Glutamatergic neuron (in vitro differentiated cells): ENCODE measurements around the gene MARK3. TPM values are rescaled to one million over a fixed set of nuclear protein-coding genes. Genes with fewer than 3 reads are reported as not detected.

Experiments used
- DNase-seq: peaks from one replicate; pipeline ENCODE4 v3.0.0; 2022
- H3K27ac Mint-ChIP-seq: one replicate; pipeline ENCODE4 v1.8.0; 2020; ENCODE audit warnings: mild to moderate bottlenecking, mixed read lengths, inconsistent platforms; ENCODE audit not compliant: unreplicated experiment
- H3K27me3 Mint-ChIP-seq: one replicate; pipeline ENCODE4 v1.8.0; 2020; ENCODE audit warnings: mild to moderate bottlenecking, moderate library complexity, mixed read lengths, inconsistent platforms; ENCODE audit not compliant: unreplicated experiment
- H3K36me3 Mint-ChIP-seq: one replicate; pipeline ENCODE4 v1.8.0; 2020; ENCODE audit warnings: mild to moderate bottlenecking, mixed read lengths, inconsistent platforms; ENCODE audit not compliant: unreplicated experiment
- H3K4me1 Mint-ChIP-seq: one replicate; pipeline ENCODE4 v1.8.0; 2020; ENCODE audit warnings: mild to moderate bottlenecking, low read depth, mixed read lengths, inconsistent platforms; ENCODE audit not compliant: unreplicated experiment
- H3K4me3 Mint-ChIP-seq: one replicate; pipeline ENCODE4 v1.8.0; 2020; ENCODE audit warnings: mild to moderate bottlenecking, mixed read lengths, inconsistent platforms; ENCODE audit not compliant: unreplicated experiment
- H3K9me3 Mint-ChIP-seq: one replicate; pipeline ENCODE4 v1.8.0; 2020; ENCODE audit warnings: mild to moderate bottlenecking, moderate library complexity, mixed read lengths, inconsistent platforms; ENCODE audit not compliant: unreplicated experiment
- total RNA-seq: library from RNA; stranded (reverse); fragmentation: NEBNext Ultra II Directional; extraction: Animal tissue kit (Norgen Biotek cat#: 25700); gene quantifications from one replicate; pipeline ENCODE4 v1.2.1, GENCODE V29; 2021; ENCODE audit not compliant: unreplicated experiment
- TF ChIP-seq, protein P1 (sequence below): fragments of 200-600 bp; sonication (generic); IDR thresholded peaks from one replicate; pipeline ENCODE4 v1.5.0; 2021; ENCODE audit not compliant: partially characterized antibody, unreplicated experiment

The MARK3 gene
- total RNA-seq, 1 donor from 2014 or later = 110 TPM

- peak overlapping the region; percentile 98 for H3K4me3 Mint-ChIP-seq
- TF ChIP-seq, protein P1, sequence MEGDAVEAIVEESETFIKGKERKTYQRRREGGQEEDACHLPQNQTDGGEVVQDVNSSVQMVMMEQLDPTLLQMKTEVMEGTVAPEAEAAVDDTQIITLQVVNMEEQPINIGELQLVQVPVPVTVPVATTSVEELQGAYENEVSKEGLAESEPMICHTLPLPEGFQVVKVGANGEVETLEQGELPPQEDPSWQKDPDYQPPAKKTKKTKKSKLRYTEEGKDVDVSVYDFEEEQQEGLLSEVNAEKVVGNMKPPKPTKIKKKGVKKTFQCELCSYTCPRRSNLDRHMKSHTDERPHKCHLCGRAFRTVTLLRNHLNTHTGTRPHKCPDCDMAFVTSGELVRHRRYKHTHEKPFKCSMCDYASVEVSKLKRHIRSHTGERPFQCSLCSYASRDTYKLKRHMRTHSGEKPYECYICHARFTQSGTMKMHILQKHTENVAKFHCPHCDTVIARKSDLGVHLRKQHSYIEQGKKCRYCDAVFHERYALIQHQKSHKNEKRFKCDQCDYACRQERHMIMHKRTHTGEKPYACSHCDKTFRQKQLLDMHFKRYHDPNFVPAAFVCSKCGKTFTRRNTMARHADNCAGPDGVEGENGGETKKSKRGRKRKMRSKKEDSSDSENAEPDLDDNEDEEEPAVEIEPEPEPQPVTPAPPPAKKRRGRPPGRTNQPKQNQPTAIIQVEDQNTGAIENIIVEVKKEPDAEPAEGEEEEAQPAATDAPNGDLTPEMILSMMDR = no peak
- H3K36me3 Mint-ChIP-seq = no peaks in the 10 kb centered on the region
- no peak overlapping the region for H3K27ac Mint-ChIP-seq
- DNase-seq = no peak
- peaks cover 3% of the 10 kb centered on the region for H3K4me1 Mint-ChIP-seq
- peaks cover 8% of the 10 kb centered on the region for H3K9me3 Mint-ChIP-seq
- H3K27me3 Mint-ChIP-seq = peaks cover 7% of the 10 kb centered on the region
These were observed 1.6 kb downstream of the MARK3 start for GRCh38 chr14:103386713-103387329.

DNA sequence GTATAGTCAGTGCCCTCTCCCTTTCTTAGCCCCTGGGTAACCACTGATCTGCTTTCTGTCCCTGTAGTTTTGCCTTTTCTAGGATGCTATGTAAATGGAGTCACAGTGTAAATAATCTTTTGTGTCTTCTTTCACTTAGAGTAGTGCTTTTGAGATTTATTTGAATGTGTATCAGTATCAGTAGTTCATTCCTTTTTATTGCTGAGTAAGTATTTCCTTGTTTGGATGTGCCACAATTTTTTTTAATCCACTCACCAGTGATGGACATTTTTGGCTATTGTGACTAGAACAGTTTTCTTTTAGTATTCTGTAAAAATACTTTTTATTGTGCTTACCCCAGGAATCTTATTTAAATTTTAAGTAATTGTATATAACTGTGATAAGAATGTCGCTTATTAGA is 3.4 kb downstream of the MARK3 start:
- Mint-ChIP-seq H3K4me1 (peaks cover 3% of the 10 kb centered on the region), H3K27me3 (peaks cover 7% of the 10 kb centered on the region), H3K27ac (no peak overlapping the region), H3K36me3 (no peaks in the 10 kb centered on the region), H3K9me3 (peaks cover 8% of the 10 kb centered on the region), H3K4me3 (no peak overlapping the region)
- DNase-seq = no peak
- TF ChIP-seq, protein P1 = no peak

GRCh38 chr14:103390605-103391004 is 5.4 kb downstream of the MARK3 start:
- Mint-ChIP-seq H3K4me1 (peaks cover 11% of the 10 kb centered on the region), H3K9me3 (peaks cover 8% of the 10 kb centered on the region), H3K27ac (no peak overlapping the region), H3K36me3 (no peaks in the 10 kb centered on the region), H3K27me3 (peaks cover 7% of the 10 kb centered on the region), H3K4me3 (no peak overlapping the region)
- DNase-seq = no peak
- TF ChIP-seq, protein P1 = no peak

DNA sequence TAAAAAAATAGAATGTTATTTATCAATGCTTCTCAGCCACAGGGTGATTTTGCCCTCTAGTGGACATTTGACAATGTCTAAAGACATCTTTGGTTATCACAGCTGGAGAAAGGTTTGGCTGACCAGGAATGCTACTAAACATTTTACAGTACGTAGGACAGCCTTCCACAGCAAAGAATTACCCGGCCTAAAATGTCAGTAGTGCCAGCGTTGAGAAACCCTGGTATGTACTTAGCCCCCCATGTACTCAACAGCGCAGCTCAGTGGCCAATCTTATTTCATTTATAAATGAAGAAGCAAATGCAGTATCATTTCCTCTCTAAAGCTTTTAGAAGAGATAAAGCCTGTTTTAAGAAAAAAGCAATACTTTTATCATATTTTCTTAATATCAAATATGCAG is 5.8 kb downstream of the MARK3 start:
- peaks cover 4% of the 10 kb centered on the region for H3K27me3 Mint-ChIP-seq
- H3K36me3 Mint-ChIP-seq = no peaks in the 10 kb centered on the region
- peaks cover 5% of the 10 kb centered on the region for H3K9me3 Mint-ChIP-seq
- H3K27ac Mint-ChIP-seq = no peak overlapping the region
- DNase-seq = no peak
- H3K4me3 Mint-ChIP-seq = no peak overlapping the region
- H3K4me1 Mint-ChIP-seq = peaks cover 15% of the 10 kb centered on the region
- TF ChIP-seq, protein P1 = peak; percentile 82

DNA sequence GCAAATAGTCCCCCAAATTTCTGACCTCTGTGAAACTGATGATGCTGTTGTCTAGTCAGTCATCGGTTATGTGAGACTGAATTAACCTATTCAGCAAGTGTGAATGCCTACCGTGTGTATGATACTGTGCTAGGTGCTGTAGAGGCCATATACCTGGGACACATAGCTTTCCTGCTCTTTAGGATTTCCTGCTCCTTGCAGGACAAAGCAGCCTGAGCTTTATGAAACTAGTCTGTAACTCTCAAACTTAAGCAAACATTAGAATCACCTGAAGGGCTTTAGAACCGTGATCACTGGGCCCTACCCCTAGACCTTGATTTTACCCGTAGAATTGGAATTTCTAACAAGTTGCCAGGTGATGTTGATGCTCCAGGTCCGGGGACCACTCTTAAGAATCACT is 6.9 kb downstream of the MARK3 start:
- no peak overlapping the region for H3K4me3 Mint-ChIP-seq
- H3K27ac Mint-ChIP-seq = no peak overlapping the region
- H3K9me3 Mint-ChIP-seq = no peaks in the 10 kb centered on the region
- no peaks in the 10 kb centered on the region for H3K36me3 Mint-ChIP-seq
- peaks cover 15% of the 10 kb centered on the region for H3K4me1 Mint-ChIP-seq
- H3K27me3 Mint-ChIP-seq = no peaks in the 10 kb centered on the region
- TF ChIP-seq, protein P1 = no peak
- DNase-seq = no peak
